HepG2 (cell line): ENCODE data around the gene TMEM132D. TPM values are rescaled to one million over a fixed set of nuclear protein-coding genes. Genes with fewer than 3 reads are reported as not detected.

Experiments used
- ATAC-seq: fragments of 200-7000 bp; cut with Tn5 transposase; 3 replicates; pipeline ENCODE4 v1.9.1; 2020; ENCODE audit warnings: mild to moderate bottlenecking, moderate library complexity
- BruUV-seq: library from RNA; stranded (reverse); fragments of 400-500 nt; replicated peaks from 2 replicates; lab custom pipeline; 2021; lab: Mats Ljungman, UMichigan
- CTCF ChIA-PET: fragments of 300-600 bp; formaldehyde crosslinking; extraction: SDS; loops from one replicate; lab custom pipeline; 2021; ENCODE audit warnings: low total read pairs, inconsistent platforms, low intra/inter-chr PET ratio; lab: Yijun Ruan, JAX
- POLR2A ChIA-PET: fragments of 350-600 bp; sonication (Branson Sonifier 250); formaldehyde crosslinking; loops from one replicate; lab custom pipeline; 2020; ENCODE audit warnings: antibody characterized with exemption, inconsistent platforms; lab: Yijun Ruan, JAX
- DNase-seq: peaks from one replicate; pipeline ENCODE4 v3.0.0-alpha.2; 2015; ENCODE audit warnings: low spot score
- FAIRE-seq: peaks from 3 replicates; lab custom pipeline; 2011; peaks lifted over from hg19 to GRCh38; lab: Jason Lieb, UNC
- H2AFZ ChIP-seq: one replicate; pipeline ENCODE4 v1.6.1; 2011; ENCODE audit warnings: low read length, inconsistent platforms
- H3K27ac ChIP-seq: fragments of 300-600 bp; 3 replicates; pipeline ENCODE4 v1.8.0; 2011; ENCODE audit warnings: mixed run types, mild to moderate bottlenecking, mixed read lengths, low read length, inconsistent platforms; ENCODE audit not compliant: insufficient read depth; ENCODE audit errors: extremely low read length
- H3K27me3 ChIP-seq, 2 experiments: fragments of 200-600 bp in 1 of 2; 2 replicates in 1 of 2; 3 replicates in 1 of 2; pipeline versions ENCODE4 v1.6.0 to v1.8.0; 2011; ENCODE audit warnings: low read length in 2 of 2, mild to moderate bottlenecking in 2 of 2, moderate library complexity in 2 of 2, inconsistent platforms in 1 of 2; ENCODE audit not compliant: insufficient read depth in 2 of 2, control insufficient read depth in 1 of 2
- H3K36me3 ChIP-seq, 2 experiments: fragments of 200-600 bp in 1 of 2; replicated peaks in 1 of 2; 2 replicates in 1 of 2; 3 replicates in 1 of 2; pipeline versions ENCODE4 v1.5.1 to v1.8.0; 2011; ENCODE audit warnings: low read length in 2 of 2, inconsistent platforms in 1 of 2; ENCODE audit not compliant: insufficient read depth in 2 of 2, control insufficient read depth in 1 of 2
- H3K4me1 ChIP-seq: 2 replicates; pipeline ENCODE4 v1.5.1; 2012; ENCODE audit warnings: low read length, inconsistent platforms; ENCODE audit not compliant: insufficient read depth
- H3K4me2 ChIP-seq: 2 replicates; pipeline ENCODE4 v1.6.0; 2011; ENCODE audit warnings: low read depth, low read length, inconsistent platforms
- H3K4me3 ChIP-seq, 3 experiments: fragments of 200-600 bp in 1 of 3; sonication (generic), shearing (Covaris generic) in 1 of 3; replicated peaks in 1 of 3; 2 replicates each; pipeline ENCODE4 v1.5.1; 2011 to 2016; ENCODE audit warnings: low read length in 3 of 3, inconsistent platforms in 2 of 3, low read depth in 2 of 3, mild to moderate bottlenecking in 2 of 3, control low read depth in 1 of 3, mixed read lengths in 1 of 3; ENCODE audit not compliant: insufficient read depth in 1 of 3
- H3K79me2 ChIP-seq: one replicate; pipeline ENCODE4 v1.6.1; 2011; ENCODE audit warnings: low read length, inconsistent platforms; ENCODE audit not compliant: insufficient read depth
- H3K9ac ChIP-seq: 2 replicates; pipeline ENCODE4 v1.6.0; 2011; ENCODE audit warnings: mild to moderate bottlenecking, low read depth, low read length, inconsistent platforms; ENCODE audit not compliant: insufficient read depth
- H3K9me3 ChIP-seq: 2 replicates; pipeline ENCODE4 v1.5.1; 2012; ENCODE audit warnings: mild to moderate bottlenecking, low read length
- H4K20me1 ChIP-seq: 2 replicates; pipeline ENCODE4 v1.6.0; 2011; ENCODE audit warnings: inconsistent platforms, mild to moderate bottlenecking, low read length, moderate library complexity; ENCODE audit not compliant: insufficient read depth
- ATF3 ChIP-seq: sonication (generic); formaldehyde crosslinking; IDR thresholded peaks from 2 replicates; pipeline ENCODE4 v1.4.0; 2020; ENCODE audit warnings: missing genetic modification reagents
- CSRNP2 ChIP-seq: sonication (generic); formaldehyde crosslinking; conservative IDR thresholded peaks from 2 replicates; pipeline ENCODE4 v1.8.0; 2022; ENCODE audit warnings: low read depth, missing genetic modification reagents
- GTF3A ChIP-seq: sonication (generic); formaldehyde crosslinking; conservative IDR thresholded peaks from 2 replicates; pipeline ENCODE4 v1.4.0; 2020; ENCODE audit warnings: mild to moderate bottlenecking, missing genetic modification reagents
- HNRNPLL ChIP-seq: fragments of 200-400 bp; formaldehyde crosslinking; IDR thresholded peaks from 2 replicates; pipeline ENCODE4 v1.6.1; 2017; ENCODE audit warnings: mild to moderate bottlenecking, low read depth, low read length; ENCODE audit not compliant: poor library complexity, severe bottlenecking
- JARID2 ChIP-seq: sonication (generic); formaldehyde crosslinking; IDR thresholded peaks from 2 replicates; pipeline ENCODE4 v1.8.1; 2023; ENCODE audit warnings: missing genetic modification reagents, inconsistent platforms; ENCODE audit not compliant: insufficient replicate concordance
- KDM3A ChIP-seq: IDR thresholded peaks from 2 replicates; pipeline ENCODE4 v1.6.1; 2018; ENCODE audit warnings: low read depth, missing compliant biosample characterization
- NFE2 ChIP-seq: sonication (generic); formaldehyde crosslinking; IDR thresholded peaks from 2 replicates; pipeline ENCODE4 v1.4.0; 2020; ENCODE audit warnings: missing genetic modification reagents
- NR2F2 ChIP-seq: IDR thresholded peaks from 2 replicates; pipeline ENCODE4 v1.6.1; 2012; ENCODE audit warnings: low read depth, inconsistent platforms, borderline replicate concordance
- PPARG ChIP-seq: conservative IDR thresholded peaks from 2 replicates; pipeline ENCODE4 v1.6.1; 2016; ENCODE audit warnings: missing biosample characterization, missing genetic modification reagents
- PRMT3 ChIP-seq: sonication (generic); formaldehyde crosslinking; IDR thresholded peaks from 2 replicates; pipeline ENCODE4 v1.8.1; 2022; ENCODE audit warnings: low read depth, mild to moderate bottlenecking, moderate library complexity, missing genetic modification reagents, borderline replicate concordance
- RFX3 ChIP-seq: IDR thresholded peaks from 2 replicates; pipeline ENCODE4 v1.6.1; 2016; ENCODE audit warnings: missing biosample characterization, missing genetic modification reagents
- SALL1 ChIP-seq: sonication (generic); formaldehyde crosslinking; IDR thresholded peaks from 2 replicates; pipeline ENCODE4 v1.8.0; 2022; ENCODE audit warnings: mild to moderate bottlenecking, missing genetic modification reagents
- SIN3A ChIP-seq: IDR thresholded peaks from 2 replicates; pipeline ENCODE4 v1.6.1; 2011; ENCODE audit warnings: low read depth, mild to moderate bottlenecking, control low read depth, low read length, borderline replicate concordance
- SMAD9 ChIP-seq: sonication (generic); formaldehyde crosslinking; IDR thresholded peaks from 2 replicates; pipeline ENCODE4 v1.5.1; 2020; ENCODE audit warnings: mild to moderate bottlenecking, missing genetic modification reagents
- ZNF570 ChIP-seq: sonication (generic); formaldehyde crosslinking; IDR thresholded peaks from 2 replicates; pipeline ENCODE4 v1.4.0; 2020; ENCODE audit warnings: mild to moderate bottlenecking, missing genetic modification reagents, borderline replicate concordance
- ZNF737 ChIP-seq: sonication (generic); formaldehyde crosslinking; IDR thresholded peaks from 2 replicates; pipeline ENCODE4 v1.5.0; 2020; ENCODE audit warnings: missing genetic modification reagents, mild to moderate bottlenecking, borderline replicate concordance
- WGBS: methylation state at CpG from one replicate; pipeline ENCODE4 v1.1.6; 2017; ENCODE audit warnings: low lambda C conversion rate; 5-methylcytosine and 5-hydroxymethylcytosine counted together
- in situ Hi-C: cut with HindIII; loops from 2 replicates; pipeline ENCODE4 v1.10.0; 2017; ENCODE audit warnings: low pct_unique_long_range_greater_than_20kb; ENCODE audit not compliant: extremely low pct_ligation_motif_present
- intact Hi-C: fragments of 100-400 bp; cut with micrococcal nuclease; formaldehyde crosslinking; loops from one replicate; pipeline ENCODE4 v1.10.0; 2022; ENCODE audit not compliant: unreplicated experiment
- polyA plus RNA-seq, 8 experiments: library from polyadenylated mRNA; depleted of rRNA in 3 of 8; stranded (reverse) in 7 of 8; unstranded in 1 of 8; fragments of >200 nt; fragmentation: Illumina TruSeq in 4 of 8; extraction: Trizol in 4 of 8; gene quantifications; 2 replicates each; pipeline versions ENCODE4 v1.2.1 to v1.2.3, GENCODE V29; 2011 to 2016; ENCODE audit warnings: low read depth in 4 of 8, missing spikeins in 1 of 8, mixed read lengths in 1 of 8; ENCODE audit not compliant: insufficient read depth in 1 of 8
- total RNA-seq, 5 experiments: library from RNA; depleted of rRNA; stranded (reverse); fragments of >200 nt; fragmentation: Illumina TruSeq; extraction: Trizol; gene quantifications; 2 replicates each; pipeline ENCODE4 v1.2.3, GENCODE V29; 2016; ENCODE audit warnings: low read depth in 1 of 5
- TF ChIP-seq, protein P1 (sequence below): sonication (generic); formaldehyde crosslinking; IDR thresholded peaks from 2 replicates; pipeline ENCODE4 v1.4.0; 2020; ENCODE audit warnings: missing genetic modification reagents, borderline replicate concordance

TMEM132D gene
- total and polyA plus RNA-seq, 2 of the 13 experiments (the other 11 are each of a cell fraction or from before 2014, with no cell fraction given), result not detected

DNA sequence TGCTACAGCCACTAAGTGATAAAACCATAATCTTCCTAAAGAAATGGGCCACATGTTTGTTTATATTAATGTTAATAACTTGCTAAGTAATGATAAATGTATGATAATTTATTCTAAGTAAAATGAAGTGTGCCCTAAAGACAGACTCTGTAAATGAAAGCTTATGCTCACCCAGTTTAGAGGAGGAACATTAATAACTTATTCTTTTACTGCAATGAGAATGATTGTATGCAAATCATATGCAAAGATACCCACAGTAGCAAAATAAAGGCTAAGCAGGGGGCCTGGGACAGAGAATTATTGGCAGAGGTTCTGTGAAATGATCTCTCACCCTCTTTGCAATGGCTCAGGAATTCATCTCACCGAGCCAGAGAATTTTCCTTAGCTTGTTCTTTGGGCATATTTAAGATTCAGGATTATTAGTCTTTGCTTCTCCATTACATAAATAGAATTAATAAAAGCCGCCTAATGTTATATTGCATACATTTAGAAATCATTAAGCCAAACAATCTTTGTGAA is 75.9 kb downstream of the TMEM132D start:
- H3K9me3 ChIP-seq, result no peaks in the 10 kb centered on the region
- CTCF ChIA-PET, result no interaction called here
- in situ Hi-C loops, result no loop called here
- intact Hi-C loops, result no loop called here
- no peak overlapping the region for H3K4me3 ChIP-seq
- no peaks in the 10 kb centered on the region for H4K20me1 ChIP-seq
- no peak for DNase-seq
- no peak overlapping the region for H3K27ac ChIP-seq
- H2AFZ ChIP-seq, result no peak overlapping the region
- POLR2A ChIA-PET, result no interaction called here
- H3K36me3 ChIP-seq, result no peaks in the 10 kb centered on the region
- FAIRE-seq, result no peak
- ATAC-seq, result no peak
- no peaks in the 10 kb centered on the region for H3K4me1 ChIP-seq
- 14% methylated on average over 2 of the region's 2 CpGs for WGBS
- H3K4me2 ChIP-seq, result no peak overlapping the region
- BruUV-seq, result no TSS peak
- peaks cover 0 to 6% of the 10 kb centered on the region in 2 experiments; a peak in 3 of 5 replicates for H3K27me3 ChIP-seq
- no peaks in the 10 kb centered on the region for H3K79me2 ChIP-seq
- no peak overlapping the region for H3K9ac ChIP-seq
- no peak for TF ChIP-seq PPARG
- TF ChIP-seq, protein P1, sequence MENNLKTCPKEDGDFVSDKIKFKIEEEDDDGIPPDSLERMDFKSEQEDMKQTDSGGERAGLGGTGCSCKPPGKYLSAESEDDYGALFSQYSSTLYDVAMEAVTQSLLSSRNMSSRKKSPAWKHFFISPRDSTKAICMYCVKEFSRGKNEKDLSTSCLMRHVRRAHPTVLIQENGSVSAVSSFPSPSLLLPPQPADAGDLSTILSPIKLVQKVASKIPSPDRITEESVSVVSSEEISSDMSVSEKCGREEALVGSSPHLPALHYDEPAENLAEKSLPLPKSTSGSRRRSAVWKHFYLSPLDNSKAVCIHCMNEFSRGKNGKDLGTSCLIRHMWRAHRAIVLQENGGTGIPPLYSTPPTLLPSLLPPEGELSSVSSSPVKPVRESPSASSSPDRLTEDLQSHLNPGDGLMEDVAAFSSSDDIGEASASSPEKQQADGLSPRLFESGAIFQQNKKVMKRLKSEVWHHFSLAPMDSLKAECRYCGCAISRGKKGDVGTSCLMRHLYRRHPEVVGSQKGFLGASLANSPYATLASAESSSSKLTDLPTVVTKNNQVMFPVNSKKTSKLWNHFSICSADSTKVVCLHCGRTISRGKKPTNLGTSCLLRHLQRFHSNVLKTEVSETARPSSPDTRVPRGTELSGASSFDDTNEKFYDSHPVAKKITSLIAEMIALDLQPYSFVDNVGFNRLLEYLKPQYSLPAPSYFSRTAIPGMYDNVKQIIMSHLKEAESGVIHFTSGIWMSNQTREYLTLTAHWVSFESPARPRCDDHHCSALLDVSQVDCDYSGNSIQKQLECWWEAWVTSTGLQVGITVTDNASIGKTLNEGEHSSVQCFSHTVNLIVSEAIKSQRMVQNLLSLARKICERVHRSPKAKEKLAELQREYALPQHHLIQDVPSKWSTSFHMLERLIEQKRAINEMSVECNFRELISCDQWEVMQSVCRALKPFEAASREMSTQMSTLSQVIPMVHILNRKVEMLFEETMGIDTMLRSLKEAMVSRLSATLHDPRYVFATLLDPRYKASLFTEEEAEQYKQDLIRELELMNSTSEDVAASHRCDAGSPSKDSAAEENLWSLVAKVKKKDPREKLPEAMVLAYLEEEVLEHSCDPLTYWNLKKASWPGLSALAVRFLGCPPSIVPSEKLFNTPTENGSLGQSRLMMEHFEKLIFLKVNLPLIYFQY (CRISPR knock-in tag), result no peak
- TF ChIP-seq SALL1 (CRISPR knock-in tag), result no peak
- no peak for TF ChIP-seq GTF3A (CRISPR knock-in tag)
- no peak for TF ChIP-seq NFE2
- TF ChIP-seq SIN3A, result no peak
- no peak for TF ChIP-seq HNRNPLL
- TF ChIP-seq PRMT3 (CRISPR knock-in tag), result no peak
- TF ChIP-seq NR2F2, result no peak
- TF ChIP-seq SMAD9 (CRISPR knock-in tag), result no peak
- no peak for TF ChIP-seq ATF3 (CRISPR knock-in tag)
- no peak for TF ChIP-seq JARID2
- no peak for TF ChIP-seq RFX3
- TF ChIP-seq ZNF737, result no peak
- TF ChIP-seq CSRNP2, result no peak
- TF ChIP-seq ZNF570 (CRISPR knock-in tag), result no peak
- no peak for TF ChIP-seq KDM3A (CRISPR knock-in tag)
